HG02763 (cell line): ENCODE results near the gene METTL17.
"Not testable (repeated sequence)": the region's sequence is repeated elsewhere in the genome, so short reads cannot be mapped to it uniquely, and the experiment has no call there.

Source experiments
- ATAC-seq: cut with Tn5 transposase; IDR thresholded peaks from one replicate; pipeline ENCODE4 v1.9.1; 2021; ENCODE audit warnings: mild to moderate bottlenecking, moderate library complexity; ENCODE audit not compliant: unreplicated experiment

The METTL17 gene, protein sequence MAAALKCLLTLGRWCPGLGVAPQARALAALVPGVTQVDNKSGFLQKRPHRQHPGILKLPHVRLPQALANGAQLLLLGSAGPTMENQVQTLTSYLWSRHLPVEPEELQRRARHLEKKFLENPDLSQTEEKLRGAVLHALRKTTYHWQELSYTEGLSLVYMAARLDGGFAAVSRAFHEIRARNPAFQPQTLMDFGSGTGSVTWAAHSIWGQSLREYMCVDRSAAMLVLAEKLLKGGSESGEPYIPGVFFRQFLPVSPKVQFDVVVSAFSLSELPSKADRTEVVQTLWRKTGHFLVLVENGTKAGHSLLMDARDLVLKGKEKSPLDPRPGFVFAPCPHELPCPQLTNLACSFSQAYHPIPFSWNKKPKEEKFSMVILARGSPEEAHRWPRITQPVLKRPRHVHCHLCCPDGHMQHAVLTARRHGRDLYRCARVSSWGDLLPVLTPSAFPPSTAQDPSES

GRCh38 chr14:20989787-20990600 is at the start of gene METTL17:
Gene METTL17, plus strand, starts transcription at chr14:20989980. Its CDS starts 23 bp downstream, at chr14:20990003.
- ATAC-seq = peak; percentile 95

GRCh38 chr14:20945146-20945545 is 44.6 kb upstream of the METTL17 start:
- not testable (repeated sequence) for ATAC-seq

- not testable (repeated sequence) for ATAC-seq
Observed at GRCh38 chr14:20946707-20947106, 43.1 kb upstream of the METTL17 start.

DNA sequence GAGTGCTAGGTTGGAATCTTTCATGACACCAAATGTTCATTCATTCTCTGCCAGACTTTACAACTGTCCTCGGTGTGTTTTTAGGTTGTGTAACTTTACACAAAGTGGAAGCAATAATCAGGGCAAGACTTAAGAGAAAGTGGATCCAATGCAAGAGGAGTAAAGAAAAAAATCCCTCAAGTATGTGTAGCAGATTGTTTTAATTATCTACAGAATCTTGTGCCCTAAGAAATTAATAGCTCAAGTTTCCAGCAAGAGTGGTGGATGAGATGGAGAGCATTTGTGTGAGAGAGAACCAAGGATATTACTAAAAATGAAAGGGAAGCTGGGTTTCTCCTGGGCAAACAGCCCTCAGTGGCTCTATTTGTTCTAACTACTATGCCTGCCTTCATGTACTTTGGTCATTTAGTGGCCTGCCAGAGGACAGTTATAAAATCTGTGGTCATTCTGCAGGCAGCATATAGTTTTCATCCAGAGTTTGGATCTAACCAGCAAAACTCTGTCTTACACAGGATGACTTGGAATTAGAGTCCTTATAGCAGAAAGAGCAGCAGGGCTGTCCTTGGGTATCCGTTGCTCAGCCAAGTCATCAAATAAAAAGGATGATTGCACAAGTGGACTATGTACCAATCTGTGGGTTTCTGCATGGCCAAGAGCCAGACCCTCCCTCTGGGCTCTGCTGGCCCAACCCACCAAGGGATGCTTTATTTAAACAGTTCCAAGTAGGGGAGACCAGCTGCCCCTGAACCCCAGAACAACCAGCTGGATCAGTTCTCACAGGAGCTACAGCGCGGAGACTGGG is 34.8 kb upstream of the METTL17 start, which contains the start of gene RNASE2:
Gene RNASE2, plus strand, starts transcription at position 752 of the 802 bp plus-strand sequence. CDS start 285 bp downstream, outside the sequence.
- ATAC-seq = not testable (repeated sequence)

DNA sequence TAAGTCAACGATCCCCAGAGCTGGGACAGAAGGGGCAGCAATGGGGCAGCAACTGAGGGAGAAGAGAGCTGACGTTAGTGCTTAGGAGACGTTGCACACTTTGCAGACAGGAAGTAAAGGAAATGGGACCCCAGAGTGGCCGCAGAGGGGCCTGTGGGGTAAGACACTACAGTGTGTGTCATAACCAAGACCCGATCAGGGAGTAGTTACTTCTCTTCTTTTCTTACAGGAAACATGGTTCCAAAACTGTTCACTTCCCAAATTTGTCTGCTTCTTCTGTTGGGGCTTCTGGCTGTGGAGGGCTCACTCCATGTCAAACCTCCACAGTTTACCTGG is 34.3 kb upstream of the METTL17 start:
- ATAC-seq = not testable (repeated sequence)

DNA sequence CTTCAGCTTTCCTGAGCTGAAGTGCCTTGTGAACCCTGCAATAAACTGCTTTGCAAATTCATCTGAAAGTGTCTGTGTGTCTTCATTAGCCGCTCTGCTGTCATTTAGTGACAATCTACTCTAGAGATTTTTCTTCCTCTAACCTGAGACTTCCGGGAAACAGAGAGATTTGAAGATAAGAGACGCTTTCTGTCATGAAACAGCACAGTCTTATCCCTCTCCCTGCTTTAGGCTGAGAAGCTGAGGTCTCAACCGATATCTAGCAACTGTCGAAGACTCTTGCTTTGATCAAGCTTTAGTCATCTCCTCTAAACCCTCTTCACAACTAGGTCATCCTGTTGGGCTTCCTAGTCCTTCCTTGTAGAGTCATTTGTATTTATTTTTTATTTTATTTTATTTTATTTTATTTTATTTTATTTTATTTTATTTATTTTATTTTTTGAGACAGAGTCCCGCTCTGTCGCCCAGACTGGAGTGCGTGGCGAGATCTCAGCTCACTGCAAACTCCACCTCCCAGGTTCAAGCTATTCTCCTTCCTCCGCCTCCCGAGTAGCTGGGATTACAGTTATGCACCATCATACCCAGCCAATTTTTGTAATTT is 33.3 kb upstream of the METTL17 start:
- ATAC-seq = no peak

DNA sequence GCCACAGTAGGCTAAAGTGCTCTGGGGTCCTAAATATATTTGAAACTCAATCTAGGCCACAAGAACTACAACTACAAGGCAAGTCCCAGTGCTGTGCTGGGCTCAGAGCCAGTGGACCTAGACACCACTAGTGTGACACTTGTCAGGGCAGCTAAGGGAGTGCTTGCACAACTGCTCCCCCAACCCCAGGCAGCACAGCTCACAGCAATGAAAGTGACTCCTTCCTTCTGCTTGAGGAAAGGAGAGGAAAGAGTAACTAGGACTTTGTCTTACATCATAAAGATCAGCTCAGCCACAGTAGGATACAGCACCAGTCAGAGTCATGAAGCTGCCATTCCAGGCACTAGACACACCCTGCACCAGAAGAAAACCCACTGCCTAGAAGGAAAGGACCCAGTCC is 30.8 kb upstream of the METTL17 start:
- ATAC-seq = not testable (repeated sequence)

- ATAC-seq = no peak
Observed at GRCh38 chr14:20969336-20969735, 20.4 kb upstream of the METTL17 start.

- ATAC-seq = no peak
Observed at GRCh38 chr14:20970647-20970982, 19.2 kb upstream of the METTL17 start.

GRCh38 chr14:20970983-20971704 is 18.6 kb upstream of the METTL17 start:
- peak; percentile 93 for ATAC-seq

DNA sequence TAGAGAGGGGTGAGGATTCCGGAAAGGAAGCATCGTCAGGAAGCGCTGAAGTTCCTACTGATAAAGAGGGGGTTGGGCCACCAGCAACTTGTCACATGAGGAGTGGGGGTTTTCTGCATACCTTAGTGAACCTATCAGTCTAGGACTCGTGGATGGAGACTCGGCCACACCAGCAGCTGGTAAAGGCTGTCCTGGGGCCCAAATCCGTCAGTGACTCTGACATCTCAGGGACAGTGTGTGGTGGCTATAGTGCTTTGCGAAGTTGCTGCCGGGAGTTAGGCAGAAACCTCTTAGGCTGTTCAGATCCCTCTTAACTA is 18.1 kb upstream of the METTL17 start:
- ATAC-seq = peak; percentile 5

DNA sequence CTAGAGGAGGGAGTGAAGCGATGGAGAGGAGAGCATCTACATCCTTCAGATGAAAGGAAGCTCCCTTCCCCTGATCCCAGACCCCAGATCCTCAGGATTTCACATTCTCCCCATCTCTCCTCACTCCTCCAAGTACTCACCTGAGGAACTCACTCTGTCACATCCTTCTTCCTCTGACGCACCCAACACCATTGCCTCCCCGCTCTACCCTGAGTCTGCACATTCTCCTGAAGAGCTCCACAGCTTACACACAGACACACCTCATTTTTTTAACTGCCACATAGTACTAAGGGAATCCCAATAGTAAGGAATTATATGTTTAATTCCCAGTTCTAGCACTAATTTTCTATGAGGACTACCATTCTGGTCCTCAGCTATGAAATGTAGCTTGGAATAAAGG is 16.3 kb upstream of the METTL17 start:
- no peak for ATAC-seq

- no peak for ATAC-seq
Observed at GRCh38 chr14:20976291-20976690, 13.5 kb upstream of the METTL17 start.

- no peak for ATAC-seq
Observed at GRCh38 chr14:20978687-20979086, 11.1 kb upstream of the METTL17 start.

DNA sequence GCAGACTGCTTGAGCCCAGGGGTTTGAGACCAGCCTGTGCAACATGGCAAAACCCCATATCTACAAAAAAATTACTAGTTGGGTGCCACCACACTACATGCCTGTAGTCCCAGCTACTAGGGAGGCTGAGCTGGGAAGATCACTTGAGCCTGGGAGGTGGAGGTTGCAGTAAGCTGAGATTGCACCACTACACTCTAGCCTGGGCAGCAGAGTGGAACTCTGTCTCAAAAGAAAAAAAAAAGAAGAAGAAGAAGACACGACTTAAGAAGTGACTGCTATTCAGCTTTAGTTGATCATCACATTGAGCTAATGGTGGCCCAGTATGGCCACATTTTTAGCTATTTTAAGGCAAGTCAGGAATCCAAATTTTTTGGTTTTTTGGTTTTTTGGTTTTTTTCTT is 8.9 kb upstream of the METTL17 start:
- no peak for ATAC-seq

- ATAC-seq = no peak
Observed at GRCh38 chr14:20982646-20983369, 7.0 kb upstream of the METTL17 start.

DNA sequence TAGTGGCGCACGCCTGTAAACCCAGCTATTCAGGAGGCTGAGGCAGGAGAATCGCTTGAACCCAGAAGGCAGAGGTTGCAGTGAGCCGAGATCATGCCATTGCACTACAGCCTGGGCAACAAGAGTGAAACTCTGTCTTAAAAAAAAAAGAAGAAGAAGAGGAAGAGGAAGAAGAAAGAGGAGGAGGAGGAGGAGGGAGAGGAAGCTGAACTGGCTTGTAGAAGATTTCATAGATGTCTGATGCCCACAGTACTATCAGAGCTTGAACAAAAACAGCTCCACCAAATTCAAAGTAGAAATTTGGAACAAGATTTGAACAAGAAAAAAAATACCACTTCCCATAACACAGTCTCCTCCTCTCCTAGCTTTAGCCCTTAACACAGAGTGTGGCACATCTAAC is 4.1 kb upstream of the METTL17 start:
- not testable (repeated sequence) for ATAC-seq

DNA sequence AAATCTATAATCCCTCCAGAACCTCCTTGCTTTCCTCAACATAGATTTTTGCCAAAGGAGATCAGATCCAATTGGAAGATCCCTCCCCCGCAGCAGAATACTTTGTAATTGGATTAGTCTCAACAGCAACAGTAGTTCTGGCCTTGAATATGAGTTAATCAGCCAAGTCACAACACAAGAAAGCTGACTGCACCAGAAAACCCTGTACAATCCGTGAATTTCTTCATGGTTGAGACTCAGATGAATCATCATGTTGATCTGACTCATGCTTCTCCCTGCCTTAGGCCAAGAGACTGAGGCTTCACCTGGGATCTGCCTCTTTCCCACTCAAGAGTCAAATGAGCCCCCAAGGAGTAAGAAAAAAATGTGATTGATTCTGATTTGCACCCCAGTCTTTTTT is 3.0 kb upstream of the METTL17 start:
- ATAC-seq = no peak

GRCh38 chr14:20988717-20989470 is 886 bp upstream of the METTL17 start:
- ATAC-seq = no peak
